SJCRH30 (cell line): ENCODE measurements around the gene ZSCAN25. TPM values are rescaled to one million over a fixed set of nuclear protein-coding genes. Genes with fewer than 3 reads are reported as not detected.

ENCODE experiments used
- DNase-seq, 2 experiments: peaks; one replicate each; pipeline ENCODE4 v3.0.0-alpha.2; 2015 to 2020
- H3K27ac ChIP-seq: fragments of 250-450 bp; sonication (Bioruptor Pico); 2 replicates; pipeline ENCODE4 v1.5.1; 2020; ENCODE audit warnings: mild to moderate bottlenecking, moderate library complexity
- H3K27me3 ChIP-seq: fragments of 250-450 bp; sonication (Bioruptor Pico); 2 replicates; pipeline ENCODE4 v1.5.1; 2020; ENCODE audit warnings: mild to moderate bottlenecking, moderate library complexity
- H3K36me3 ChIP-seq: fragments of 250-450 bp; sonication (Bioruptor Pico); 2 replicates; pipeline ENCODE4 v1.5.1; 2020; ENCODE audit warnings: mild to moderate bottlenecking, moderate library complexity
- H3K4me1 ChIP-seq: fragments of 250-450 bp; sonication (Bioruptor Pico); 2 replicates; pipeline ENCODE4 v1.5.1; 2020; ENCODE audit warnings: mild to moderate bottlenecking, moderate library complexity
- H3K4me3 ChIP-seq: fragments of 250-450 bp; sonication (Bioruptor Pico); 2 replicates; pipeline ENCODE4 v1.5.1; 2020; ENCODE audit warnings: mild to moderate bottlenecking, moderate library complexity
- H3K9me3 ChIP-seq: fragments of 250-450 bp; sonication (Bioruptor Pico); replicated peaks from 2 replicates; pipeline ENCODE4 v1.5.1; 2020; ENCODE audit warnings: mild to moderate bottlenecking, moderate library complexity
- total RNA-seq: library from RNA; depleted of rRNA; stranded (reverse); fragments of >200 nt; shearing (Covaris generic); gene quantifications from 2 replicates; pipeline ENCODE4 v1.2.3, GENCODE V29; 2014; rRNA removed

The ZSCAN25 gene
- total RNA-seq, 1 experiment from 2014 or later, result 21.2 TPM

- H3K4me3 ChIP-seq, result 0 out of 2 replicates have a peak overlapping the region, but pooled peaks have one; percentile 3
- H3K27me3 ChIP-seq, result no peaks in the 10 kb centered on the region
- peak; percentile 16 to 22 for DNase-seq
- no peaks in the 10 kb centered on the region for H3K36me3 ChIP-seq
- H3K9me3 ChIP-seq, result no peaks in the 10 kb centered on the region
- no peak overlapping the region for H3K27ac ChIP-seq
- H3K4me1 ChIP-seq, result no peaks in the 10 kb centered on the region
These were observed 62.3 kb downstream of the ZSCAN25 start for GRCh38 chr7:99679032-99679399.

GRCh38 chr7:99679400-99680191, 62.9 kb downstream of the ZSCAN25 start, which contains the start of gene CYP3A5:
CYP3A5 (minus strand) TSS chr7:99679996; CDS start chr7:99679896, 100 bp downstream.
- Histone ChIP-seq H3K9me3 (no peaks in the 10 kb centered on the region), H3K4me1 (no peaks in the 10 kb centered on the region), H3K36me3 (no peaks in the 10 kb centered on the region), H3K27me3 (no peaks in the 10 kb centered on the region), H3K27ac (no peak within 1 kb of the TSS), H3K4me3 (0 out of 2 replicates have a peak within 1 kb of the TSS, but pooled peaks have one; percentile 3)
- DNase-seq, result peak in 1 of 2 experiments; percentile 9

Other genes with a start within 250 kb of the ZSCAN25 start
- 40.9 and 42.2 TPM in 2 replicates for gene ARPC1B, start 242.2 kb upstream of the ZSCAN25 start, total RNA-seq
- gene PDAP1, start 208.3 kb upstream of the ZSCAN25 start, total RNA-seq, result 72.8 and 76.8 TPM in 2 replicates
- gene BUD31, start 208.0 kb upstream of the ZSCAN25 start, total RNA-seq, result 132 and 136 TPM in 2 replicates
- 7.5 and 8.2 TPM in 2 replicates for gene PTCD1, start 178.1 kb upstream of the ZSCAN25 start, total RNA-seq
- 58.9 and 76.8 TPM in 2 replicates for gene CPSF4, start 178.0 kb upstream of the ZSCAN25 start, total RNA-seq
- gene ATP5MF, start 150.8 kb upstream of the ZSCAN25 start, total RNA-seq, result 912 and 1,207 TPM in 2 replicates
- 12.2 and 20.1 TPM in 2 replicates for gene ZNF789, start 144.1 kb upstream of the ZSCAN25 start, total RNA-seq
- gene ZNF394, start 116.7 kb upstream of the ZSCAN25 start, total RNA-seq, result 25.4 and 29.7 TPM in 2 replicates
- 18.9 and 19.5 TPM in 2 replicates for gene ZKSCAN5, start 112.3 kb upstream of the ZSCAN25 start, total RNA-seq
- 13.9 and 15.0 TPM in 2 replicates for gene FAM200A, start 64.8 kb upstream of the ZSCAN25 start, total RNA-seq
- 64.3 and 79.9 TPM in 2 replicates for gene ZNF655, start 58.3 kb upstream of the ZSCAN25 start, total RNA-seq
- 0.32 and 0.61 TPM in 2 replicates for gene TMEM225B, start 18.7 kb upstream of the ZSCAN25 start, total RNA-seq
- 0.36 TPM in 1 of 2 replicates, not detected in the other for gene CYP3A5, start 63.0 kb downstream of the ZSCAN25 start, total RNA-seq
- gene CYP3A7, start 118.2 kb downstream of the ZSCAN25 start, total RNA-seq, result 0.12 TPM in 1 of 2 replicates, not detected in the other
- gene CYP3A4, start 167.2 kb downstream of the ZSCAN25 start, total RNA-seq, result not detected in 2 replicates
- not detected in 2 replicates for gene CYP3A43, start 211.1 kb downstream of the ZSCAN25 start, total RNA-seq